H9 (cell line): Measurements from ENCODE around the gene MBD3L2B. TPM values are rescaled to one million over a fixed set of nuclear protein-coding genes. Genes with fewer than 3 reads are reported as not detected.

ENCODE experiments used
- DNase-seq: peaks from one replicate; pipeline ENCODE4 v3.0.0-alpha.2; 2017
- H2AFZ ChIP-seq: one replicate; pipeline ENCODE4 v1.6.1; 2013; ENCODE audit warnings: mild to moderate bottlenecking, low read length, control low read depth, moderate library complexity
- H2AK5ac ChIP-seq: 2 replicates; pipeline ENCODE4 v1.6.1; 2013; ENCODE audit warnings: low read length, control low read depth, mixed read lengths; ENCODE audit not compliant: insufficient read length
- H2BK120ac ChIP-seq: one replicate; pipeline ENCODE4 v1.6.1; 2013; ENCODE audit warnings: low read depth, mild to moderate bottlenecking, low read length, control low read depth, inconsistent platforms; ENCODE audit not compliant: poor library complexity, severe bottlenecking
- H2BK12ac ChIP-seq: 2 replicates; pipeline ENCODE4 v1.6.1; 2013; ENCODE audit warnings: low read length, control low read depth, mixed read lengths, low read depth; ENCODE audit not compliant: insufficient read length
- H2BK15ac ChIP-seq: 2 replicates; pipeline ENCODE4 v1.6.1; 2013; ENCODE audit warnings: low read depth, low read length, control low read depth
- H2BK20ac ChIP-seq: one replicate; pipeline ENCODE4 v1.6.1; 2013; ENCODE audit warnings: low read depth, mild to moderate bottlenecking, low read length, control low read depth, inconsistent platforms; ENCODE audit not compliant: poor library complexity, severe bottlenecking
- H2BK5ac ChIP-seq: 2 replicates; pipeline ENCODE4 v1.6.1; 2013; ENCODE audit warnings: low read length, control low read depth, mixed read lengths; ENCODE audit not compliant: insufficient read length
- H3K14ac ChIP-seq: 2 replicates; pipeline ENCODE4 v1.6.1; 2013; ENCODE audit warnings: low read length, control low read depth; ENCODE audit not compliant: insufficient read depth
- H3K18ac ChIP-seq: 2 replicates; pipeline ENCODE4 v1.6.1; 2013; ENCODE audit warnings: low read depth, mild to moderate bottlenecking, mixed read lengths, low read length, control low read depth; ENCODE audit not compliant: insufficient read length
- H3K23ac ChIP-seq: 2 replicates; pipeline ENCODE4 v1.6.1; 2013; ENCODE audit warnings: low read length, control low read depth, mixed read lengths, low read depth; ENCODE audit not compliant: insufficient read length
- H3K23me2 ChIP-seq: 2 replicates; pipeline ENCODE4 v1.6.1; 2013; ENCODE audit warnings: low read depth, mild to moderate bottlenecking, mixed read lengths, low read length, control low read depth; ENCODE audit not compliant: insufficient read length, poor library complexity, severe bottlenecking
- H3K27ac ChIP-seq: 2 replicates; pipeline ENCODE4 v1.5.1; 2013; ENCODE audit warnings: low read length, control low read depth, mixed read lengths, low read depth; ENCODE audit not compliant: insufficient read length
- H3K27me3 ChIP-seq: 2 replicates; pipeline ENCODE4 v1.6.1; 2013; ENCODE audit warnings: low read length, control low read depth, inconsistent platforms; ENCODE audit not compliant: insufficient read depth
- H3K4ac ChIP-seq: 2 replicates; pipeline ENCODE4 v1.6.1; 2013; ENCODE audit warnings: low read depth, mild to moderate bottlenecking, control low read depth, inconsistent platforms, low read length, moderate library complexity
- H3K4me1 ChIP-seq: 2 replicates; pipeline ENCODE4 v1.6.1; 2013; ENCODE audit warnings: low read length, control low read depth, inconsistent platforms; ENCODE audit not compliant: insufficient read depth
- H3K4me2 ChIP-seq: 2 replicates; pipeline ENCODE4 v1.6.1; 2013; ENCODE audit warnings: low read length, control low read depth, mixed read lengths; ENCODE audit not compliant: insufficient read length, insufficient read depth
- H3K56ac ChIP-seq: 2 replicates; pipeline ENCODE4 v1.6.1; 2013; ENCODE audit warnings: low read depth, mild to moderate bottlenecking, mixed read lengths, low read length, control low read depth; ENCODE audit not compliant: insufficient read length
- H3K79me1 ChIP-seq: 2 replicates; pipeline ENCODE4 v1.6.1; 2013; ENCODE audit warnings: low read depth, mild to moderate bottlenecking, moderate library complexity, low read length, control low read depth, inconsistent platforms; ENCODE audit not compliant: insufficient read depth, poor library complexity, severe bottlenecking
- H3K79me2 ChIP-seq: 2 replicates; pipeline ENCODE4 v1.6.1; 2013; ENCODE audit warnings: low read length, control low read depth, inconsistent platforms; ENCODE audit not compliant: insufficient read depth
- H3K9ac ChIP-seq: 2 replicates; pipeline ENCODE4 v1.6.1; 2013; ENCODE audit warnings: low read length, control low read depth, mixed read lengths; ENCODE audit not compliant: insufficient read length; ENCODE audit errors: extremely low read depth
- H3K9me3 ChIP-seq: one replicate; pipeline ENCODE4 v1.6.1; 2013; ENCODE audit warnings: low read depth, low read length, inconsistent platforms; ENCODE audit not compliant: control insufficient read depth
- H3T11ph ChIP-seq: one replicate; pipeline ENCODE4 v1.6.1; 2013; ENCODE audit warnings: mild to moderate bottlenecking, low read length, control low read depth, inconsistent platforms
- H4K20me1 ChIP-seq: one replicate; pipeline ENCODE4 v1.6.1; 2013; ENCODE audit not compliant: control insufficient read depth, insufficient read length, insufficient read depth
- H4K5ac ChIP-seq: 2 replicates; pipeline ENCODE4 v1.6.1; 2013; ENCODE audit warnings: low read depth, mild to moderate bottlenecking, mixed read lengths, low read length, control low read depth; ENCODE audit not compliant: insufficient read length
- H4K8ac ChIP-seq: replicated peaks from 2 replicates; pipeline ENCODE4 v1.6.1; 2013; ENCODE audit warnings: low read length, control low read depth, mixed read lengths, low read depth; ENCODE audit not compliant: insufficient read length
- H4K91ac ChIP-seq: 2 replicates; pipeline ENCODE4 v1.6.1; 2013; ENCODE audit warnings: low read depth, mild to moderate bottlenecking, moderate library complexity, mixed read lengths, low read length, control low read depth; ENCODE audit not compliant: insufficient read length
- H3K27ac Mint-ChIP-seq, 3 experiments: 2 replicates in 2 of 3; 3 replicates in 1 of 3; pipeline ENCODE4 v1.8.0; 2020 to 2021; ENCODE audit warnings: mixed read lengths in 3 of 3, mild to moderate bottlenecking in 1 of 3, moderate library complexity in 1 of 3
- H3K27me3 Mint-ChIP-seq: 2 replicates; pipeline ENCODE4 v1.8.0; 2021; ENCODE audit warnings: low read depth, mild to moderate bottlenecking, moderate library complexity, mixed read lengths
- H3K36me3 Mint-ChIP-seq, 3 experiments: 2 replicates in 2 of 3; 3 replicates in 1 of 3; pipeline ENCODE4 v1.8.0; 2020 to 2021; ENCODE audit warnings: low read depth in 3 of 3, mixed read lengths in 3 of 3; ENCODE audit not compliant: insufficient read depth in 1 of 3
- H3K4me1 Mint-ChIP-seq, 2 experiments: 2 replicates each; pipeline ENCODE4 v1.8.0; 2020; ENCODE audit warnings: mixed read lengths in 2 of 2
- H3K4me3 Mint-ChIP-seq, 2 experiments: 2 replicates in 1 of 2; 3 replicates in 1 of 2; pipeline ENCODE4 v1.8.0; 2020 to 2021; ENCODE audit warnings: mild to moderate bottlenecking in 2 of 2, mixed read lengths in 2 of 2, moderate library complexity in 1 of 2
- H3K9me3 Mint-ChIP-seq, 2 experiments: 2 replicates in 1 of 2; 3 replicates in 1 of 2; pipeline ENCODE4 v1.8.0; 2020; ENCODE audit warnings: mild to moderate bottlenecking in 2 of 2, mixed read lengths in 2 of 2, moderate library complexity in 1 of 2
- WGBS: extraction: QIAGEN DNeasy Blood & Tissue Kit; methylation state at CpG from one replicate; pipeline ENCODE4 v1.1.7; 2013; ENCODE audit warnings: missing lambda C conversion rate, low lambda C conversion rate, mixed read lengths; ENCODE audit not compliant: insufficient read length; ENCODE audit errors: extremely low coverage; 5-methylcytosine and 5-hydroxymethylcytosine counted together
- total RNA-seq: library from RNA; stranded (reverse); gene quantifications from 2 replicates; pipeline ENCODE4 v1.2.1, GENCODE V29; 2021
- TF ChIP-seq, protein P1 (sequence below): fragments of 200-600 bp; sonication (generic); conservative IDR thresholded peaks from 3 replicates; pipeline ENCODE4 v1.8.0; 2021; ENCODE audit warnings: antibody characterized with exemption, mild to moderate bottlenecking

The MBD3L2B gene
- total RNA-seq, 1 experiment from 2014 or later = not detected

GRCh38 chr19:6988257-6988656 is 33.0 kb downstream of the MBD3L2B start:
- H3K9me3 Mint-ChIP-seq = peaks cover 75 to 82% of the 10 kb centered on the region in 2 experiments

More at GRCh38 chr19:6988257-6988656, 33.0 kb downstream of the MBD3L2B start:
- no peak overlapping the region for H4K8ac ChIP-seq
- H3K14ac ChIP-seq = no peak overlapping the region
- H3K27ac Mint-ChIP-seq = no peak overlapping the region
- H3K9me3 ChIP-seq = peaks cover 61% of the 10 kb centered on the region
- no peak overlapping the region for H2BK12ac ChIP-seq
- no CpG with 5 or more reads among the region's 3 CpGs for WGBS
- no peak for DNase-seq
- H3K79me1 ChIP-seq = no peaks in the 10 kb centered on the region
- H3K27ac ChIP-seq = no peak overlapping the region
- no peak overlapping the region for H3K56ac ChIP-seq
- H3K23ac ChIP-seq = no peak overlapping the region
- H3T11ph ChIP-seq = no peak overlapping the region
- H3K9ac ChIP-seq = no peak overlapping the region
- no peak overlapping the region for H2BK20ac ChIP-seq
- no peaks in the 10 kb centered on the region for H3K79me2 ChIP-seq
- no peak overlapping the region for H4K5ac ChIP-seq
- H3K4me3 Mint-ChIP-seq = no peak overlapping the region
- no peaks in the 10 kb centered on the region for H3K27me3 ChIP-seq
- H2AK5ac ChIP-seq = no peak overlapping the region
- no peak overlapping the region for H3K4me2 ChIP-seq
- H2BK120ac ChIP-seq = no peak overlapping the region
- no peak overlapping the region for H2BK15ac ChIP-seq
- H3K4me1 ChIP-seq = no peaks in the 10 kb centered on the region
- H4K20me1 ChIP-seq = no peaks in the 10 kb centered on the region
- H3K23me2 ChIP-seq = no peaks in the 10 kb centered on the region
- no peak overlapping the region for H3K4ac ChIP-seq
- TF ChIP-seq, protein P1, sequence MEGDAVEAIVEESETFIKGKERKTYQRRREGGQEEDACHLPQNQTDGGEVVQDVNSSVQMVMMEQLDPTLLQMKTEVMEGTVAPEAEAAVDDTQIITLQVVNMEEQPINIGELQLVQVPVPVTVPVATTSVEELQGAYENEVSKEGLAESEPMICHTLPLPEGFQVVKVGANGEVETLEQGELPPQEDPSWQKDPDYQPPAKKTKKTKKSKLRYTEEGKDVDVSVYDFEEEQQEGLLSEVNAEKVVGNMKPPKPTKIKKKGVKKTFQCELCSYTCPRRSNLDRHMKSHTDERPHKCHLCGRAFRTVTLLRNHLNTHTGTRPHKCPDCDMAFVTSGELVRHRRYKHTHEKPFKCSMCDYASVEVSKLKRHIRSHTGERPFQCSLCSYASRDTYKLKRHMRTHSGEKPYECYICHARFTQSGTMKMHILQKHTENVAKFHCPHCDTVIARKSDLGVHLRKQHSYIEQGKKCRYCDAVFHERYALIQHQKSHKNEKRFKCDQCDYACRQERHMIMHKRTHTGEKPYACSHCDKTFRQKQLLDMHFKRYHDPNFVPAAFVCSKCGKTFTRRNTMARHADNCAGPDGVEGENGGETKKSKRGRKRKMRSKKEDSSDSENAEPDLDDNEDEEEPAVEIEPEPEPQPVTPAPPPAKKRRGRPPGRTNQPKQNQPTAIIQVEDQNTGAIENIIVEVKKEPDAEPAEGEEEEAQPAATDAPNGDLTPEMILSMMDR = no peak
- H3K4me1 Mint-ChIP-seq = no peaks in the 10 kb centered on the region
- H3K18ac ChIP-seq = no peak overlapping the region
- no peak overlapping the region for H2BK5ac ChIP-seq
- H3K27me3 Mint-ChIP-seq = peaks cover 2% of the 10 kb centered on the region; the same call in 1 of the 2 replicates
- H4K91ac ChIP-seq = no peak overlapping the region
- H3K36me3 Mint-ChIP-seq = peaks cover 4 to 27% (median 6%) of the 10 kb centered on the region in 3 experiments; a peak in 6 of 7 replicates
- H2AFZ ChIP-seq = no peak overlapping the region
